ENCODE data around the gene ZBTB21.

ZBTB21 gene

GRCh38 chr21:41983229-41983628 lies 26.9 kb downstream of the ZBTB21 start:
- Histone ChIP-seq H3K9ac (no peak overlapping the region), H3K4me3 (IDR thresholded peaks at IDR 0.05; ENCODE audit: insufficient read depth, low read depth, low read length) (no peak overlapping the region)
- TF ChIP-seq, protein P1, sequence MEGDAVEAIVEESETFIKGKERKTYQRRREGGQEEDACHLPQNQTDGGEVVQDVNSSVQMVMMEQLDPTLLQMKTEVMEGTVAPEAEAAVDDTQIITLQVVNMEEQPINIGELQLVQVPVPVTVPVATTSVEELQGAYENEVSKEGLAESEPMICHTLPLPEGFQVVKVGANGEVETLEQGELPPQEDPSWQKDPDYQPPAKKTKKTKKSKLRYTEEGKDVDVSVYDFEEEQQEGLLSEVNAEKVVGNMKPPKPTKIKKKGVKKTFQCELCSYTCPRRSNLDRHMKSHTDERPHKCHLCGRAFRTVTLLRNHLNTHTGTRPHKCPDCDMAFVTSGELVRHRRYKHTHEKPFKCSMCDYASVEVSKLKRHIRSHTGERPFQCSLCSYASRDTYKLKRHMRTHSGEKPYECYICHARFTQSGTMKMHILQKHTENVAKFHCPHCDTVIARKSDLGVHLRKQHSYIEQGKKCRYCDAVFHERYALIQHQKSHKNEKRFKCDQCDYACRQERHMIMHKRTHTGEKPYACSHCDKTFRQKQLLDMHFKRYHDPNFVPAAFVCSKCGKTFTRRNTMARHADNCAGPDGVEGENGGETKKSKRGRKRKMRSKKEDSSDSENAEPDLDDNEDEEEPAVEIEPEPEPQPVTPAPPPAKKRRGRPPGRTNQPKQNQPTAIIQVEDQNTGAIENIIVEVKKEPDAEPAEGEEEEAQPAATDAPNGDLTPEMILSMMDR (conservative IDR thresholded peaks at IDR 0.05; ENCODE audit: low read depth, low read length), result no peak

GRCh38 chr21:41980561-41980960 lies 29.6 kb downstream of the ZBTB21 start:
- H3K27me3 ChIP-seq (ENCODE audit: insufficient read depth, low read depth), result no peaks in the 10 kb centered on the region
- no peak overlapping the region for H3K27ac ChIP-seq
- no peak overlapping the region for H3K4me2 ChIP-seq
- no peaks in the 10 kb centered on the region for H3K4me1 ChIP-seq (ENCODE audit: low read depth, poor library complexity, severe bottlenecking)
- TF ChIP-seq, protein P1 (conservative IDR thresholded peaks at IDR 0.05; ENCODE audit: low read depth, low read length), result no peak
- H3K79me2 ChIP-seq (ENCODE audit: insufficient read depth, low read depth), result no peaks in the 10 kb centered on the region
- no peaks in the 10 kb centered on the region for H4K20me1 ChIP-seq (ENCODE audit: insufficient read depth)
- no peak overlapping the region for H3K4me3 ChIP-seq (IDR thresholded peaks at IDR 0.05; ENCODE audit: insufficient read depth, low read depth, low read length)
- H3K36me3 ChIP-seq (ENCODE audit: insufficient read depth), result no peaks in the 10 kb centered on the region
- no peak overlapping the region for H2AFZ ChIP-seq (ENCODE audit: low read depth)
- no peak overlapping the region for H3K9ac ChIP-seq

More at GRCh38 chr21:41983229-41983628, 26.9 kb downstream of the ZBTB21 start:
- H3K79me2 ChIP-seq (ENCODE audit: insufficient read depth, low read depth), result no peaks in the 10 kb centered on the region
- no peaks in the 10 kb centered on the region for H4K20me1 ChIP-seq (ENCODE audit: insufficient read depth)
- H3K27ac ChIP-seq, result no peak overlapping the region
- H3K27me3 ChIP-seq (ENCODE audit: insufficient read depth, low read depth), result no peaks in the 10 kb centered on the region
- H3K4me1 ChIP-seq (ENCODE audit: low read depth, poor library complexity, severe bottlenecking), result no peaks in the 10 kb centered on the region
- H3K36me3 ChIP-seq (ENCODE audit: insufficient read depth), result no peaks in the 10 kb centered on the region
- H3K4me2 ChIP-seq, result no peak overlapping the region
- H2AFZ ChIP-seq (ENCODE audit: low read depth), result no peak overlapping the region

DNA sequence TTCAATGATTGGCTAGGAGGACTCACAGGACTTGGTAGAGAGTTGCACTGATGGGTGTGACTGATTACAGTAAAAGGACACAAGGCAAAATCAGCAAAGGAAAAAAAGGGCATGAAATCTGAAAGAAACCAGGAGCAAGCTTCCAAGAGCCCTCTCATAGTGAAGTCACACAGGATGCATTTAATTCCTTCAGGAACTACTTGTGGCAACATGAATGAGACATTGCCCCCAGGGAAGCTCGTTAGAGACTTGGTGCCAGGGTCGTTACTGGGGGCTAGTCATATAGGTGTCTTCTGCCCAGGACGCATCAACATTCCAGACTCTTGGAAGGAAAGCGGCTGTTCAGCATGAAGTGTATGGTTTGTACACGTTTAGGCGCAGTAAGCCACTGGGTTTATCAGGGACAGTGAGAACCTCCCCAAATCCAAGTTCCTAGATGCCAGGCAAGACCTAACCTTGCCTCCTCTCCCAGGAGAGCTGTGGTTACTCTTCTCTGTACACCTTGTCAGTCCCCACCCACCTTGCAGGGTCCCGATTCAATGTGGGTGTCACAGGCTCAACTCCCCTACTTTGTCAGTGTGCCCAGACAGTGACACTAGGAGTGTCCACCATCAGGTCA lies 30.3 kb downstream of the ZBTB21 start:
- Histone ChIP-seq H3K4me2 (no peak overlapping the region), H3K9ac (no peak overlapping the region), H3K36me3 (ENCODE audit: insufficient read depth) (no peaks in the 10 kb centered on the region), H3K4me1 (ENCODE audit: low read depth, poor library complexity, severe bottlenecking) (no peaks in the 10 kb centered on the region), H2AFZ (ENCODE audit: low read depth) (no peak overlapping the region), H3K27me3 (ENCODE audit: insufficient read depth, low read depth) (no peaks in the 10 kb centered on the region), H3K27ac (no peak overlapping the region), H3K4me3 (IDR thresholded peaks at IDR 0.05; ENCODE audit: insufficient read depth, low read depth, low read length) (no peak overlapping the region), H4K20me1 (ENCODE audit: insufficient read depth) (no peaks in the 10 kb centered on the region), H3K79me2 (ENCODE audit: insufficient read depth, low read depth) (no peaks in the 10 kb centered on the region)
- TF ChIP-seq, protein P1 (conservative IDR thresholded peaks at IDR 0.05; ENCODE audit: low read depth, low read length), result no peak

DNA sequence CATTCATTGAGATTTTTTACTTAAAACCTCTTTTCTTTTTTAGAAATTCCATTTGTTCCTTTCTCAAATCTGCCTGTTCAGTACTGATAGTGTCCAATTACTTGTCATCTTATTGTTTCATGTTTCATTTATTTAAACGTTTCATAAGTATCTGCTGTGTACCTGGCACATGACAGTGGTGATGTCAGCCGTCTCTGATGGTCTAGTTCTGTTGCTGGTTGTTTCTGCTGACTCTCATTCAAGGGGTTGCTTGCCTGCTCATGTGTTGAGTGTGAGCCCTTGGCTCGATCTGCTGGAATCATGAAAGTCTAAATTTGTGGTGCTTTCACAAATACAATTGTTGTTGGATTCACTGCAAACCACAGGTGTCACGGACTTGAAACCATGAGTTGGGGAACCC lies 30.8 kb downstream of the ZBTB21 start:
- H3K9ac ChIP-seq, result no peak overlapping the region
- H3K27me3 ChIP-seq (ENCODE audit: insufficient read depth, low read depth), result no peaks in the 10 kb centered on the region
- no peaks in the 10 kb centered on the region for H4K20me1 ChIP-seq (ENCODE audit: insufficient read depth)
- no peaks in the 10 kb centered on the region for H3K79me2 ChIP-seq (ENCODE audit: insufficient read depth, low read depth)
- no peaks in the 10 kb centered on the region for H3K4me1 ChIP-seq (ENCODE audit: low read depth, poor library complexity, severe bottlenecking)
- H3K4me2 ChIP-seq, result no peak overlapping the region
- TF ChIP-seq, protein P1 (conservative IDR thresholded peaks at IDR 0.05; ENCODE audit: low read depth, low read length), result no peak
- H3K36me3 ChIP-seq (ENCODE audit: insufficient read depth), result no peaks in the 10 kb centered on the region
- no peak overlapping the region for H3K4me3 ChIP-seq (IDR thresholded peaks at IDR 0.05; ENCODE audit: insufficient read depth, low read depth, low read length)
- no peak overlapping the region for H3K27ac ChIP-seq
- no peak overlapping the region for H2AFZ ChIP-seq (ENCODE audit: low read depth)
